Progenitor cell of endocrine pancreas (in vitro differentiated cells): Measurements from ENCODE around the gene THADA. TPM values are rescaled to one million over a fixed set of nuclear protein-coding genes. Genes with fewer than 3 reads are reported as not detected.

Experiments
- DNase-seq: peaks from one replicate; pipeline ENCODE4 v3.0.0; 2021; ENCODE audit warnings: low spot score; ENCODE audit not compliant: unreplicated experiment
- H3K27ac Mint-ChIP-seq: 2 replicates; pipeline ENCODE4 v1.8.0; 2021; ENCODE audit warnings: mild to moderate bottlenecking, moderate library complexity, mixed read lengths
- H3K27me3 Mint-ChIP-seq: 2 replicates; pipeline ENCODE4 v1.8.0; 2021; ENCODE audit warnings: mixed read lengths
- H3K36me3 Mint-ChIP-seq: 2 replicates; pipeline ENCODE4 v1.8.0; 2022; ENCODE audit warnings: mixed read lengths; ENCODE audit not compliant: insufficient read depth
- H3K4me1 Mint-ChIP-seq: 2 replicates; pipeline ENCODE4 v1.8.0; 2021; ENCODE audit warnings: low read depth, mixed read lengths
- H3K4me3 Mint-ChIP-seq: 2 replicates; pipeline ENCODE4 v1.8.0; 2021; ENCODE audit warnings: low read depth, mild to moderate bottlenecking, moderate library complexity, mixed read lengths
- H3K9me3 Mint-ChIP-seq: 2 replicates; pipeline ENCODE4 v1.8.0; 2021; ENCODE audit warnings: low read depth, mixed read lengths
- total RNA-seq: library from RNA; stranded (reverse); gene quantifications from 2 replicates; pipeline ENCODE4 v1.2.1, GENCODE V29; 2021
- TF ChIP-seq, protein P1 (sequence below): fragments of 200-600 bp; sonication (generic); IDR thresholded peaks from one replicate; pipeline ENCODE4 v1.5.0; 2021; ENCODE audit warnings: antibody characterized with exemption, mild to moderate bottlenecking; ENCODE audit not compliant: unreplicated experiment

THADA gene
- total RNA-seq, 1 donor from 2014 or later: 39.4 TPM

GRCh38 chr2:43210467-43211303 is 385.2 kb downstream of the THADA start:
- H3K27me3 Mint-ChIP-seq: no peaks in the 10 kb centered on the region
- H3K4me1 Mint-ChIP-seq: peaks cover 8% of the 10 kb centered on the region
- no peak for DNase-seq
- no peaks in the 10 kb centered on the region for H3K36me3 Mint-ChIP-seq
- no peak overlapping the region for H3K27ac Mint-ChIP-seq
- no peaks in the 10 kb centered on the region for H3K9me3 Mint-ChIP-seq
- peak overlapping the region; percentile 34 for H3K4me3 Mint-ChIP-seq
- TF ChIP-seq, protein P1, sequence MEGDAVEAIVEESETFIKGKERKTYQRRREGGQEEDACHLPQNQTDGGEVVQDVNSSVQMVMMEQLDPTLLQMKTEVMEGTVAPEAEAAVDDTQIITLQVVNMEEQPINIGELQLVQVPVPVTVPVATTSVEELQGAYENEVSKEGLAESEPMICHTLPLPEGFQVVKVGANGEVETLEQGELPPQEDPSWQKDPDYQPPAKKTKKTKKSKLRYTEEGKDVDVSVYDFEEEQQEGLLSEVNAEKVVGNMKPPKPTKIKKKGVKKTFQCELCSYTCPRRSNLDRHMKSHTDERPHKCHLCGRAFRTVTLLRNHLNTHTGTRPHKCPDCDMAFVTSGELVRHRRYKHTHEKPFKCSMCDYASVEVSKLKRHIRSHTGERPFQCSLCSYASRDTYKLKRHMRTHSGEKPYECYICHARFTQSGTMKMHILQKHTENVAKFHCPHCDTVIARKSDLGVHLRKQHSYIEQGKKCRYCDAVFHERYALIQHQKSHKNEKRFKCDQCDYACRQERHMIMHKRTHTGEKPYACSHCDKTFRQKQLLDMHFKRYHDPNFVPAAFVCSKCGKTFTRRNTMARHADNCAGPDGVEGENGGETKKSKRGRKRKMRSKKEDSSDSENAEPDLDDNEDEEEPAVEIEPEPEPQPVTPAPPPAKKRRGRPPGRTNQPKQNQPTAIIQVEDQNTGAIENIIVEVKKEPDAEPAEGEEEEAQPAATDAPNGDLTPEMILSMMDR: no peak

- H3K4me1 Mint-ChIP-seq: peaks cover 8% of the 10 kb centered on the region
- no peaks in the 10 kb centered on the region for H3K27me3 Mint-ChIP-seq
- no peaks in the 10 kb centered on the region for H3K36me3 Mint-ChIP-seq
- no peak overlapping the region for H3K27ac Mint-ChIP-seq
- DNase-seq: no peak
- no peak overlapping the region for H3K4me3 Mint-ChIP-seq
- TF ChIP-seq, protein P1: no peak
- H3K9me3 Mint-ChIP-seq: no peaks in the 10 kb centered on the region
Measured at GRCh38 chr2:43210125-43210466, 385.7 kb downstream of the THADA start.

GRCh38 chr2:43209204-43209717 is 386.6 kb downstream of the THADA start:
- no peaks in the 10 kb centered on the region for H3K36me3 Mint-ChIP-seq
- H3K4me3 Mint-ChIP-seq: no peak overlapping the region
- TF ChIP-seq, protein P1: no peak
- no peaks in the 10 kb centered on the region for H3K27me3 Mint-ChIP-seq
- H3K27ac Mint-ChIP-seq: peak overlapping the region; percentile 64
- DNase-seq: no peak
- H3K4me1 Mint-ChIP-seq: peaks cover 8% of the 10 kb centered on the region
- H3K9me3 Mint-ChIP-seq: no peaks in the 10 kb centered on the region

GRCh38 chr2:43207553-43208300 is 388.1 kb downstream of the THADA start:
- Mint-ChIP-seq H3K27me3 (no peaks in the 10 kb centered on the region), H3K4me1 (peaks cover 8% of the 10 kb centered on the region), H3K27ac (peak overlapping the region; percentile 76), H3K36me3 (no peaks in the 10 kb centered on the region), H3K4me3 (no peak overlapping the region), H3K9me3 (no peaks in the 10 kb centered on the region)
- TF ChIP-seq, protein P1: peak; percentile 30
- DNase-seq: no peak

- no peaks in the 10 kb centered on the region for H3K36me3 Mint-ChIP-seq
- H3K4me3 Mint-ChIP-seq: no peak overlapping the region
- no peaks in the 10 kb centered on the region for H3K27me3 Mint-ChIP-seq
- no peak overlapping the region for H3K27ac Mint-ChIP-seq
- H3K4me1 Mint-ChIP-seq: peaks cover 8% of the 10 kb centered on the region
- no peak for DNase-seq
- no peaks in the 10 kb centered on the region for H3K9me3 Mint-ChIP-seq
- TF ChIP-seq, protein P1: no peak
Measured at GRCh38 chr2:43206602-43207001, 389.2 kb downstream of the THADA start.
